Lung (tissue), 12 donors: ENCODE measurements around the gene SCUBE3. TPM values are rescaled to one million over a fixed set of nuclear protein-coding genes. Genes with fewer than 3 reads are reported as not detected.

ENCODE experiments used
- ATAC-seq: fragments of 200-7000 bp; cut with Tn5 transposase; one replicate; pipeline ENCODE4 v1.9.1; 2020; ENCODE audit warnings: moderate number of reproducible peaks; ENCODE audit not compliant: insufficient read depth, low FRiP score
- DNase-seq, 3 donors: peaks; one replicate each; pipeline ENCODE4 v3.0.0-alpha.2; 2013 to 2017
- H3K27ac ChIP-seq, 2 donors: one replicate each; pipeline ENCODE4 v1.5.1; 2013; ENCODE audit warnings: mild to moderate bottlenecking in 2 of 2, moderate library complexity in 2 of 2, control low read depth in 1 of 2, inconsistent platforms in 1 of 2, low read depth in 1 of 2, low read length in 1 of 2
- H3K27me3 ChIP-seq, 3 donors: one replicate each; pipeline ENCODE4 v1.5.1; 2013; ENCODE audit warnings: low read length in 2 of 3; ENCODE audit not compliant: control insufficient read depth in 3 of 3, insufficient read depth in 3 of 3
- H3K36me3 ChIP-seq, 4 donors: one replicate each; pipeline ENCODE4 v1.5.1; 2013; ENCODE audit warnings: low read length in 4 of 4, mild to moderate bottlenecking in 1 of 4, moderate library complexity in 1 of 4; ENCODE audit not compliant: control insufficient read depth in 4 of 4, insufficient read depth in 4 of 4
- H3K4me1 ChIP-seq, 5 donors: one replicate each; pipeline ENCODE4 v1.5.1; 2013; ENCODE audit warnings: low read length in 5 of 5, mild to moderate bottlenecking in 2 of 5, moderate library complexity in 1 of 5; ENCODE audit not compliant: control insufficient read depth in 5 of 5, insufficient read depth in 5 of 5
- H3K4me3 ChIP-seq: one replicate; pipeline ENCODE4 v1.5.1; 2013; ENCODE audit warnings: mild to moderate bottlenecking, control low read depth, moderate library complexity
- H3K9ac ChIP-seq, 2 donors: one replicate each; pipeline ENCODE4 v1.5.1; 2013; ENCODE audit warnings: low read length in 2 of 2, control low read depth in 1 of 2; ENCODE audit not compliant: insufficient read depth in 1 of 2
- H3K9me3 ChIP-seq, 4 donors: one replicate each; pipeline ENCODE4 v1.5.1; 2013; ENCODE audit warnings: low read length in 3 of 4, mild to moderate bottlenecking in 1 of 4, moderate library complexity in 1 of 4; ENCODE audit not compliant: control insufficient read depth in 4 of 4, insufficient read depth in 3 of 4
- WGBS, 2 donors: extraction: QIAGEN DNeasy Blood & Tissue Kit; methylation state at CpG; one replicate each; pipeline ENCODE4 v1.1.7; 2013; 5-methylcytosine and 5-hydroxymethylcytosine counted together
- polyA plus RNA-seq, 2 donors: library from polyadenylated mRNA; stranded (reverse); fragments of 200-250 nt; gene quantifications; one replicate each; pipeline ENCODE4 v1.2.1, GENCODE V29; 2013
- total RNA-seq, 2 donors: library from RNA; depleted of rRNA in 1 of 2; stranded (reverse); fragments of >200 nt in 1 of 2; gene quantifications; one replicate each; pipeline ENCODE4 v1.2.1, GENCODE V29; 2014 to 2021
- TF ChIP-seq, protein P1 (sequence below): IDR thresholded peaks from 2 replicates; pipeline ENCODE4 v1.5.1; 2012; ENCODE audit warnings: mild to moderate bottlenecking; ENCODE audit errors: control extremely low read depth, extremely low read depth
- donor health status: control.
- donor health status: control.
- donor health status: Bipolar disorder and iron deficiency.
- donor health status: healthy.
- donor health status: DM: yes; HTN: yes; CAD: no.

The SCUBE3 gene
- total and polyA plus RNA-seq, 4 donors: 0.02 to 2.1 (median 0.92) TPM

DNA sequence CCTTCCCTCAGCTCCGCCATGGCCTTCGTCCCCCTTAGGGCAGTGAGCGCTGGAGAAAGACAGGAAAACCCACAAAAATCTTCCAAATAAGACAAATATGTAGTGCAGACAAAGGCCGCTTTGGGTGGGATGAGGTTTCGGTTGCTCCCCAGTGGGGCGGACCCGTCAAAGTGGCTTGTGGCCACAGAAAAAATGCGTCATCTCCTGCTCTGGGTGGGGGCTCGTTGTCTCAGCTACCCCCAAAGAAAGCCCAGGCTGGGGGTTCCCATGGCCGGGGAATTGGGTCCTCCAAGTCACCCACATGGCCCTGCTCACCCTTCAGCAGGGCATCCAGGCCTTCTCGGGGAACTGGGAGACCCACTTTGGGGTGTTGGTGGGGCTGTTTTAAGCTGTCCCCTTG is 21.9 kb upstream of the SCUBE3 start:
- Histone ChIP-seq H3K4me1 (no peaks in the 10 kb centered on the region), H3K4me3 (no peak overlapping the region), H3K36me3 (no peaks in the 10 kb centered on the region), H3K27ac (no peak overlapping the region), H3K9me3 (no peaks in the 10 kb centered on the region), H3K27me3 (no peaks in the 10 kb centered on the region), H3K9ac (no peak overlapping the region)
- DNase-seq (no peak), ATAC-seq (no peak)
- TF ChIP-seq, protein P1, sequence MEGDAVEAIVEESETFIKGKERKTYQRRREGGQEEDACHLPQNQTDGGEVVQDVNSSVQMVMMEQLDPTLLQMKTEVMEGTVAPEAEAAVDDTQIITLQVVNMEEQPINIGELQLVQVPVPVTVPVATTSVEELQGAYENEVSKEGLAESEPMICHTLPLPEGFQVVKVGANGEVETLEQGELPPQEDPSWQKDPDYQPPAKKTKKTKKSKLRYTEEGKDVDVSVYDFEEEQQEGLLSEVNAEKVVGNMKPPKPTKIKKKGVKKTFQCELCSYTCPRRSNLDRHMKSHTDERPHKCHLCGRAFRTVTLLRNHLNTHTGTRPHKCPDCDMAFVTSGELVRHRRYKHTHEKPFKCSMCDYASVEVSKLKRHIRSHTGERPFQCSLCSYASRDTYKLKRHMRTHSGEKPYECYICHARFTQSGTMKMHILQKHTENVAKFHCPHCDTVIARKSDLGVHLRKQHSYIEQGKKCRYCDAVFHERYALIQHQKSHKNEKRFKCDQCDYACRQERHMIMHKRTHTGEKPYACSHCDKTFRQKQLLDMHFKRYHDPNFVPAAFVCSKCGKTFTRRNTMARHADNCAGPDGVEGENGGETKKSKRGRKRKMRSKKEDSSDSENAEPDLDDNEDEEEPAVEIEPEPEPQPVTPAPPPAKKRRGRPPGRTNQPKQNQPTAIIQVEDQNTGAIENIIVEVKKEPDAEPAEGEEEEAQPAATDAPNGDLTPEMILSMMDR: no peak
- WGBS, 2 donors: 88 to 91% methylated on average over 11 of the region's 11 CpGs

DNA sequence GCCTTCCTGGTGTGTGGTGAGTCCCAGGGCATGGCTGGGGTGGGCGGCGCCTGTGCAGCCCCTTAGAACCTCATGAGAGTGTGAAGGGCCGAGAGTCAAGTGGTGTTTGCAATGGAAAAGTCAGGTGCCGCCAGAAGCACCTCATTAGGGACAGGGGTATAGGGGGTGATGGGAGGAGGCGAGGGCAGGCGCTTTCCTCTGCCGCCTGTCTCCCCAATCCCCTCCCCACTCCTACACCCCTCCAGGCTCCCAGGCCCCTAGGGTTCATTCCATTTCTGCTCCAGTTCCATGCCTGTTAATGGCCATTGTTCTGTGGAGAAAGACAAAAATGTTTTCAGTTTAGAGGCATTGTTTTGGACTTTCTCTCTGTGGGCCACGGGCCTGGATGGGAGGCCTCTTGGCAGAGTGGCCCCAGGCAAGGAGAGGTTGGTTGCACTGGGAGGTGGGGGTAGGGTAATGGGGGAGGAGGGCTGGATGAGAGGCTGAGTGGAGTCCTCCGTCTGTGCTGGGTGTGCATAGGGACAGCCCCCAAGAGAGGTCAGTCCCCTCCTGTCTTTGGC is 21.4 kb upstream of the SCUBE3 start:
- ATAC-seq: no peak
- DNase-seq: no peak
- no peak overlapping the region for H3K9ac ChIP-seq
- H3K36me3 ChIP-seq: no peaks in the 10 kb centered on the region
- H3K27me3 ChIP-seq: no peaks in the 10 kb centered on the region
- TF ChIP-seq, protein P1: no peak
- WGBS, 2 donors: 84 to 86% methylated on average over 9 of the region's 9 CpGs
- no peaks in the 10 kb centered on the region for H3K4me1 ChIP-seq
- H3K27ac ChIP-seq: no peak overlapping the region
- H3K4me3 ChIP-seq: no peak overlapping the region
- no peaks in the 10 kb centered on the region for H3K9me3 ChIP-seq

DNA sequence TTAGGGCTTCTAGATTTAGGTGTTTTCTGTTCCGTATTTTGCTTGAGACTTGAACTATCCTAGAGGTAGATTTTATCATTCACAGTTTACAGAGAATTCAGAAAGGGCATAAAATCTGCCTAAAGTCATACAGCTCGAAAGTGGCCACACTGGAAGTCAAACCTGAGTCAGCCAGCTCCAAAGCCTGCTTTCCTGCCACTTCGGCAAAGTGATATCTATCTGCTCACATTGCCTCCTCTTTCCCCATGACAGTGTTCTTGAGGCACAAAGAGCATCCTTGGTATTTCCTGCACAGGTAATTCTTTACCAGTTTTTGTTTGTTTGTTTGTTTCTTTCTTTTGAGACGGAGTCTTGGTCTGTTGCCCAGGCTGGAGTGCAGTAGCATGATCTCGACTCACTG is 19.4 kb upstream of the SCUBE3 start:
- ATAC-seq: no peak
- H3K36me3 ChIP-seq: no peaks in the 10 kb centered on the region

More for the DNA sequence above, 19.4 kb upstream of the SCUBE3 start:
- Histone ChIP-seq H3K9me3 (no peaks in the 10 kb centered on the region), H3K27ac (no peak overlapping the region), H3K9ac (no peak overlapping the region), H3K4me1 (no peaks in the 10 kb centered on the region), H3K4me3 (no peak overlapping the region), H3K27me3 (no peaks in the 10 kb centered on the region)
- TF ChIP-seq, protein P1: no peak
- WGBS, 2 donors: 85 to 89% methylated on average over 5 of the region's 5 CpGs
- DNase-seq: no peak
